ENCODE results near the gene ATR.

The ATR gene

DNA sequence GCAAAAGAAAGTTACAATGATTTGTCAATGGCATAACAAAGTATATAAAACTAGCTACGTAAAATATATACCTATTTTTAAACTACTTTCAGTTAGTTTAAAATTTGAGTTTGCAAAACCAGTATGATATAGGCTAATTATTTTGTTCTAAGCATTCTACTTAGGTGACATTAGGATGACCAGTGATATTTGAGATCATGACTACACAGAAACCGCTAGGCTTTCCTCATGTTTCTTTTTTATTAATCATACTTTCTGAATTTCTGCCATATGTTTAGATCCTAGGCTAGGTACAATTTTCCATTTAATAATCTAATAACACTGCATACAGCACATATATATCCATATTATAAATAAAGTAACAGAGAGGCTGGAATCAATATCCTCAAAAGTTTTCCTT is 78.3 kb downstream of the ATR start:
- no peak overlapping the region for H3K27ac ChIP-seq
- TF ChIP-seq, protein P1, sequence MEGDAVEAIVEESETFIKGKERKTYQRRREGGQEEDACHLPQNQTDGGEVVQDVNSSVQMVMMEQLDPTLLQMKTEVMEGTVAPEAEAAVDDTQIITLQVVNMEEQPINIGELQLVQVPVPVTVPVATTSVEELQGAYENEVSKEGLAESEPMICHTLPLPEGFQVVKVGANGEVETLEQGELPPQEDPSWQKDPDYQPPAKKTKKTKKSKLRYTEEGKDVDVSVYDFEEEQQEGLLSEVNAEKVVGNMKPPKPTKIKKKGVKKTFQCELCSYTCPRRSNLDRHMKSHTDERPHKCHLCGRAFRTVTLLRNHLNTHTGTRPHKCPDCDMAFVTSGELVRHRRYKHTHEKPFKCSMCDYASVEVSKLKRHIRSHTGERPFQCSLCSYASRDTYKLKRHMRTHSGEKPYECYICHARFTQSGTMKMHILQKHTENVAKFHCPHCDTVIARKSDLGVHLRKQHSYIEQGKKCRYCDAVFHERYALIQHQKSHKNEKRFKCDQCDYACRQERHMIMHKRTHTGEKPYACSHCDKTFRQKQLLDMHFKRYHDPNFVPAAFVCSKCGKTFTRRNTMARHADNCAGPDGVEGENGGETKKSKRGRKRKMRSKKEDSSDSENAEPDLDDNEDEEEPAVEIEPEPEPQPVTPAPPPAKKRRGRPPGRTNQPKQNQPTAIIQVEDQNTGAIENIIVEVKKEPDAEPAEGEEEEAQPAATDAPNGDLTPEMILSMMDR (conservative IDR thresholded peaks at IDR 0.05; ENCODE audit: low read depth, low read length): no peak

DNA sequence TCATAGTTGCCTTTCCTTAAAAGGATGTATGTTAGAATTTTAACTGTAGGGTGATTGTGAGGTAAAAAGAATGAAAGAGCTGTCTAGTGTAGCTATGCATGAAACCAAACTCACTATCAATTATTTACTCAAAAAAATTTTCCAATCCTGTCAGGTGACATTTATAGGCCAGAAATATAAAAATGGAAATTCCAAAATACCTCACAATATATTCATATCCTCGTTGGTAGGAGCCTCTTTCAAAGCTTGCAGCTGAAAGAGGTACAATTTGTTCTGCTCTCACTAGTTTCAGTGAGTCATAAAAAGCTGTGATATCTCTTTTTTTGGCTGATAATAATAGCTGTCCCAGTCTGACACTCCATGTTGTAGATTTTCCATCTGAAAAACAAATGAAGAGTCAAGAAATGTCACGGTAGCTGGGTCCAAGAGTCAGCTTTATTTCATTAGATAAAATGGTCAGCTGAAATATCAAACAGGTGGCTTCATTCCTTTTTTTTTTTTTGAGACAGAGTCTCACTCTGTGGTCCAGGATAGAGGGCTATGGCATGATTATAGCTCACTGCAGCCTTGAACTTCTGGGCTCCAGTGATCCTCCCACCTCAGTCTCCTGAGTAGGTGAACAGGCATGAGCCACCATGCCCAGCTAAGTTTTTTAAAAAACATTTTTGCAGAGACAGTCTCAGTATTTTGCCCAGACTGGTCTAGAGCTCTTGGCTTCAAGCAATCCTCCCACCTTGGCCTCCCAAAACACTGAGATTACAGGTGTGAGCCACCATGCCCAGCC is 79.9 kb downstream of the ATR start:
- no peaks in the 10 kb centered on the region for H3K79me2 ChIP-seq (ENCODE audit: insufficient read depth, low read depth)
- H4K20me1 ChIP-seq (ENCODE audit: insufficient read depth): no peaks in the 10 kb centered on the region
- no peaks in the 10 kb centered on the region for H3K27me3 ChIP-seq (ENCODE audit: insufficient read depth, low read depth)
- no peak overlapping the region for H3K4me3 ChIP-seq (IDR thresholded peaks at IDR 0.05; ENCODE audit: insufficient read depth, low read depth, low read length)
- no peak overlapping the region for H2AFZ ChIP-seq (ENCODE audit: low read depth)
- H3K9ac ChIP-seq: no peak overlapping the region
- H3K36me3 ChIP-seq (ENCODE audit: insufficient read depth): peaks cover 7% of the 10 kb centered on the region; the same call in 1 of the 2 replicates
- peaks cover 4% of the 10 kb centered on the region for H3K4me1 ChIP-seq (ENCODE audit: low read depth, poor library complexity, severe bottlenecking)
- H3K4me2 ChIP-seq: no peak overlapping the region
- H3K27ac ChIP-seq: no peak overlapping the region
- TF ChIP-seq, protein P1 (conservative IDR thresholded peaks at IDR 0.05; ENCODE audit: low read depth, low read length): no peak

More for the DNA sequence above, 78.3 kb downstream of the ATR start:
- H4K20me1 ChIP-seq (ENCODE audit: insufficient read depth): no peaks in the 10 kb centered on the region
- no peak overlapping the region for H3K4me3 ChIP-seq (IDR thresholded peaks at IDR 0.05; ENCODE audit: insufficient read depth, low read depth, low read length)
- no peak overlapping the region for H3K4me2 ChIP-seq
- no peaks in the 10 kb centered on the region for H3K27me3 ChIP-seq (ENCODE audit: insufficient read depth, low read depth)
- no peaks in the 10 kb centered on the region for H3K79me2 ChIP-seq (ENCODE audit: insufficient read depth, low read depth)
- peaks cover 4% of the 10 kb centered on the region for H3K4me1 ChIP-seq (ENCODE audit: low read depth, poor library complexity, severe bottlenecking)
- peaks cover 11% of the 10 kb centered on the region; the same call in 1 of the 2 replicates for H3K36me3 ChIP-seq (ENCODE audit: insufficient read depth)
- H2AFZ ChIP-seq (ENCODE audit: low read depth): no peak overlapping the region
- H3K9ac ChIP-seq: no peak overlapping the region

DNA sequence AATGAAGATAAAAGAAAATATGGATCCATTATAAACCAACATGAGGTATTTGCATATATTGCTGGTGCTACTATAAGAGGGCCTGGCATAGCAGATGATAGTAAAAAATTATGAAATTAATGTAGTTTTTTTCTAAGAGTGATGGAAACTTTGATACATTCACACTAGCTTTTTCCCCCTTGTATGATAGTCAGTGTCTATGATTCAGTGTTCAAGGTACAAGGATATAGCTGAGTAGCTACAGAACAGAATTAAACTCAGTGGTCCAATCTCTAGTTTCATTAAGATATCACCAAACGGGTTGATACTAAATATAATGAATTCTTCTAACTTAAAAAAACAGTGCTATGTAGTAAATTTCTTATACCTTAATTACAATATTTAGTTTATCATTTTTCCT is 80.8 kb downstream of the ATR start:
- H3K27me3 ChIP-seq (ENCODE audit: insufficient read depth, low read depth): no peaks in the 10 kb centered on the region
- no peak overlapping the region for H2AFZ ChIP-seq (ENCODE audit: low read depth)
- H3K36me3 ChIP-seq (ENCODE audit: insufficient read depth): peaks cover 7% of the 10 kb centered on the region; the same call in 1 of the 2 replicates
- no peak overlapping the region for H3K4me2 ChIP-seq
- peaks cover 4% of the 10 kb centered on the region for H3K4me1 ChIP-seq (ENCODE audit: low read depth, poor library complexity, severe bottlenecking)
- H3K4me3 ChIP-seq (IDR thresholded peaks at IDR 0.05; ENCODE audit: insufficient read depth, low read depth, low read length): no peak overlapping the region
- H3K79me2 ChIP-seq (ENCODE audit: insufficient read depth, low read depth): no peaks in the 10 kb centered on the region
- H4K20me1 ChIP-seq (ENCODE audit: insufficient read depth): no peaks in the 10 kb centered on the region
- H3K9ac ChIP-seq: no peak overlapping the region
- TF ChIP-seq, protein P1 (conservative IDR thresholded peaks at IDR 0.05; ENCODE audit: low read depth, low read length): no peak
- no peak overlapping the region for H3K27ac ChIP-seq

DNA sequence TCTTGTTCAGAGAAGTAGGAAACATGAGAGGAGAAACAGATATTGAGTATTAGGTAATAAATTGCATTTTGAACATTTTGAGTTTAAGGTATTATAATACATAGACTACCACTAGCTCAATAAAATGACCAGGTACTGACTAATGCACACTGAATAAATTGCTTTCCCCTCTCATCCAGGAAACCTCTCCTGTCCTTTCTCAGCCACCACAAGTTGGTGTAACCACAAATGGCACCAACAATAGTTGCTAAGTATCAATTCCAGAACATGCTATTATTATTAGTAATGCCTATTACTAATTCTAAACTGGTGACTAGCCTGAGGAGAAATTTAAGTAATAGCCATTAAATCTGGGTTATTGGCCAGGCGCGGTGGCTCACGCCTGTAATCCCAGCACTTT is 83.4 kb downstream of the ATR start:
- Histone ChIP-seq H3K27me3 (ENCODE audit: insufficient read depth, low read depth) (no peaks in the 10 kb centered on the region), H3K4me3 (IDR thresholded peaks at IDR 0.05; ENCODE audit: insufficient read depth, low read depth, low read length) (no peak overlapping the region), H3K4me1 (ENCODE audit: low read depth, poor library complexity, severe bottlenecking) (no peaks in the 10 kb centered on the region), H2AFZ (ENCODE audit: low read depth) (no peak overlapping the region), H3K9ac (no peak overlapping the region), H3K4me2 (no peak overlapping the region), H3K27ac (no peak overlapping the region), H4K20me1 (ENCODE audit: insufficient read depth) (no peaks in the 10 kb centered on the region), H3K36me3 (ENCODE audit: insufficient read depth) (peaks cover 7% of the 10 kb centered on the region; the same call in 1 of the 2 replicates), H3K79me2 (ENCODE audit: insufficient read depth, low read depth) (no peaks in the 10 kb centered on the region)
- TF ChIP-seq, protein P1 (conservative IDR thresholded peaks at IDR 0.05; ENCODE audit: low read depth, low read length): no peak

All from KMS-11 (cell line).